22Rv1 (cell line): Measurements from ENCODE around the gene ARID5A.

Experiments used
- ZFX ChIP-seq: fragments of 450-650 bp; IDR thresholded peaks from 2 replicates; pipeline ENCODE4 v1.6.1; 2017; ENCODE audit warnings: antibody characterized with exemption, borderline replicate concordance
- TF ChIP-seq, protein P1 (sequence below): fragments of 450-650 bp; IDR thresholded peaks from 2 replicates; pipeline ENCODE4 v1.5.1; 2017; ENCODE audit warnings: mild to moderate bottlenecking

DNA sequence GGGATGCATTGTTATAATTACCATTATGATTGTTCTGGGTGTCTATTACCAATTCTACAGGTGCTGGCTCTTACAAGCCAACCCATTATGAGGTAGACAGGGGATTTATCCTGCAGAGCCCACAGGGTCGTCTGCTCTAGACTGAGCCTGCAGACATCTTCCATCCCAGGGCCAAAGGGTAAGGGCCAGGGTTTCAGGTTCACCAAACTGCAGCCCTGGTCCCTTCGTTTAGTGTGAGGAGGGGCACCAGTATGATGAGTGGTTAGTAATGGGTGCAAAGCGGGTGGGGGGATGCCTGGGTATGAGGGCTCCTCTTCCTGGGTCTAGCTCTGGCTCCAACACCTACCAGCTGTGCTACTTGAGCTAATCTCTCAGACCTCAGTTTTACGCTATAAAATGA, 1.2 kb upstream of the ARID5A start:
- TF ChIP-seq, protein P1, sequence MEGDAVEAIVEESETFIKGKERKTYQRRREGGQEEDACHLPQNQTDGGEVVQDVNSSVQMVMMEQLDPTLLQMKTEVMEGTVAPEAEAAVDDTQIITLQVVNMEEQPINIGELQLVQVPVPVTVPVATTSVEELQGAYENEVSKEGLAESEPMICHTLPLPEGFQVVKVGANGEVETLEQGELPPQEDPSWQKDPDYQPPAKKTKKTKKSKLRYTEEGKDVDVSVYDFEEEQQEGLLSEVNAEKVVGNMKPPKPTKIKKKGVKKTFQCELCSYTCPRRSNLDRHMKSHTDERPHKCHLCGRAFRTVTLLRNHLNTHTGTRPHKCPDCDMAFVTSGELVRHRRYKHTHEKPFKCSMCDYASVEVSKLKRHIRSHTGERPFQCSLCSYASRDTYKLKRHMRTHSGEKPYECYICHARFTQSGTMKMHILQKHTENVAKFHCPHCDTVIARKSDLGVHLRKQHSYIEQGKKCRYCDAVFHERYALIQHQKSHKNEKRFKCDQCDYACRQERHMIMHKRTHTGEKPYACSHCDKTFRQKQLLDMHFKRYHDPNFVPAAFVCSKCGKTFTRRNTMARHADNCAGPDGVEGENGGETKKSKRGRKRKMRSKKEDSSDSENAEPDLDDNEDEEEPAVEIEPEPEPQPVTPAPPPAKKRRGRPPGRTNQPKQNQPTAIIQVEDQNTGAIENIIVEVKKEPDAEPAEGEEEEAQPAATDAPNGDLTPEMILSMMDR: no peak
- no peak for TF ChIP-seq ZFX
